Measurements from ENCODE around the gene IFT27. TPM values are rescaled to one million over a fixed set of nuclear protein-coding genes. Genes with fewer than 3 reads are reported as not detected.

Gene IFT27
- total and polyA plus RNA-seq, 2 experiments from 2014 or later, result 28.5 to 63.5 TPM

- no peaks in the 10 kb centered on the region for H3F3A ChIP-seq (replicated peaks; ENCODE audit: low read depth)
- Mint-ChIP-seq H3K4me1 (peaks cover 16% of the 10 kb centered on the region), H3K4me3 (no peak overlapping the region), H3K27me3 (ENCODE audit: insufficient read depth, low read depth, poor library complexity) (peaks cover 8% of the 10 kb centered on the region), H3K36me3 (ENCODE audit: low read depth) (peaks cover 21% of the 10 kb centered on the region), H3K27ac (no peak overlapping the region), H3K9me3 (no peaks in the 10 kb centered on the region)
- no peak for ATAC-seq
- H3K9me2 ChIP-seq (ENCODE audit: insufficient read depth), result no peaks in the 10 kb centered on the region
- TF ChIP-seq, protein P1, sequence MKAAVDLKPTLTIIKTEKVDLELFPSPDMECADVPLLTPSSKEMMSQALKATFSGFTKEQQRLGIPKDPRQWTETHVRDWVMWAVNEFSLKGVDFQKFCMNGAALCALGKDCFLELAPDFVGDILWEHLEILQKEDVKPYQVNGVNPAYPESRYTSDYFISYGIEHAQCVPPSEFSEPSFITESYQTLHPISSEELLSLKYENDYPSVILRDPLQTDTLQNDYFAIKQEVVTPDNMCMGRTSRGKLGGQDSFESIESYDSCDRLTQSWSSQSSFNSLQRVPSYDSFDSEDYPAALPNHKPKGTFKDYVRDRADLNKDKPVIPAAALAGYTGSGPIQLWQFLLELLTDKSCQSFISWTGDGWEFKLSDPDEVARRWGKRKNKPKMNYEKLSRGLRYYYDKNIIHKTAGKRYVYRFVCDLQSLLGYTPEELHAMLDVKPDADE (IDR thresholded peaks at IDR 0.05), result no peak
- no peak for TF ChIP-seq REST (IDR thresholded peaks at IDR 0.05; ENCODE audit: unreplicated experiment)
- no peak for TF ChIP-seq EZH2phosphoT487 (IDR thresholded peaks at IDR 0.05; ENCODE audit: unreplicated experiment)
- no peak for TF ChIP-seq JUNB (IDR thresholded peaks at IDR 0.05; ENCODE audit: unreplicated experiment)
- no peak for TF ChIP-seq ZNF331 (CRISPR knock-in tag; IDR thresholded peaks at IDR 0.05; ENCODE audit: low read depth)
- no peak for TF ChIP-seq POLR2AphosphoS5 (IDR thresholded peaks at IDR 0.05; ENCODE audit: low read depth)
- TF ChIP-seq ZNF114 (CRISPR knock-in tag; IDR thresholded peaks at IDR 0.05), result no peak
- TF ChIP-seq, protein P2, sequence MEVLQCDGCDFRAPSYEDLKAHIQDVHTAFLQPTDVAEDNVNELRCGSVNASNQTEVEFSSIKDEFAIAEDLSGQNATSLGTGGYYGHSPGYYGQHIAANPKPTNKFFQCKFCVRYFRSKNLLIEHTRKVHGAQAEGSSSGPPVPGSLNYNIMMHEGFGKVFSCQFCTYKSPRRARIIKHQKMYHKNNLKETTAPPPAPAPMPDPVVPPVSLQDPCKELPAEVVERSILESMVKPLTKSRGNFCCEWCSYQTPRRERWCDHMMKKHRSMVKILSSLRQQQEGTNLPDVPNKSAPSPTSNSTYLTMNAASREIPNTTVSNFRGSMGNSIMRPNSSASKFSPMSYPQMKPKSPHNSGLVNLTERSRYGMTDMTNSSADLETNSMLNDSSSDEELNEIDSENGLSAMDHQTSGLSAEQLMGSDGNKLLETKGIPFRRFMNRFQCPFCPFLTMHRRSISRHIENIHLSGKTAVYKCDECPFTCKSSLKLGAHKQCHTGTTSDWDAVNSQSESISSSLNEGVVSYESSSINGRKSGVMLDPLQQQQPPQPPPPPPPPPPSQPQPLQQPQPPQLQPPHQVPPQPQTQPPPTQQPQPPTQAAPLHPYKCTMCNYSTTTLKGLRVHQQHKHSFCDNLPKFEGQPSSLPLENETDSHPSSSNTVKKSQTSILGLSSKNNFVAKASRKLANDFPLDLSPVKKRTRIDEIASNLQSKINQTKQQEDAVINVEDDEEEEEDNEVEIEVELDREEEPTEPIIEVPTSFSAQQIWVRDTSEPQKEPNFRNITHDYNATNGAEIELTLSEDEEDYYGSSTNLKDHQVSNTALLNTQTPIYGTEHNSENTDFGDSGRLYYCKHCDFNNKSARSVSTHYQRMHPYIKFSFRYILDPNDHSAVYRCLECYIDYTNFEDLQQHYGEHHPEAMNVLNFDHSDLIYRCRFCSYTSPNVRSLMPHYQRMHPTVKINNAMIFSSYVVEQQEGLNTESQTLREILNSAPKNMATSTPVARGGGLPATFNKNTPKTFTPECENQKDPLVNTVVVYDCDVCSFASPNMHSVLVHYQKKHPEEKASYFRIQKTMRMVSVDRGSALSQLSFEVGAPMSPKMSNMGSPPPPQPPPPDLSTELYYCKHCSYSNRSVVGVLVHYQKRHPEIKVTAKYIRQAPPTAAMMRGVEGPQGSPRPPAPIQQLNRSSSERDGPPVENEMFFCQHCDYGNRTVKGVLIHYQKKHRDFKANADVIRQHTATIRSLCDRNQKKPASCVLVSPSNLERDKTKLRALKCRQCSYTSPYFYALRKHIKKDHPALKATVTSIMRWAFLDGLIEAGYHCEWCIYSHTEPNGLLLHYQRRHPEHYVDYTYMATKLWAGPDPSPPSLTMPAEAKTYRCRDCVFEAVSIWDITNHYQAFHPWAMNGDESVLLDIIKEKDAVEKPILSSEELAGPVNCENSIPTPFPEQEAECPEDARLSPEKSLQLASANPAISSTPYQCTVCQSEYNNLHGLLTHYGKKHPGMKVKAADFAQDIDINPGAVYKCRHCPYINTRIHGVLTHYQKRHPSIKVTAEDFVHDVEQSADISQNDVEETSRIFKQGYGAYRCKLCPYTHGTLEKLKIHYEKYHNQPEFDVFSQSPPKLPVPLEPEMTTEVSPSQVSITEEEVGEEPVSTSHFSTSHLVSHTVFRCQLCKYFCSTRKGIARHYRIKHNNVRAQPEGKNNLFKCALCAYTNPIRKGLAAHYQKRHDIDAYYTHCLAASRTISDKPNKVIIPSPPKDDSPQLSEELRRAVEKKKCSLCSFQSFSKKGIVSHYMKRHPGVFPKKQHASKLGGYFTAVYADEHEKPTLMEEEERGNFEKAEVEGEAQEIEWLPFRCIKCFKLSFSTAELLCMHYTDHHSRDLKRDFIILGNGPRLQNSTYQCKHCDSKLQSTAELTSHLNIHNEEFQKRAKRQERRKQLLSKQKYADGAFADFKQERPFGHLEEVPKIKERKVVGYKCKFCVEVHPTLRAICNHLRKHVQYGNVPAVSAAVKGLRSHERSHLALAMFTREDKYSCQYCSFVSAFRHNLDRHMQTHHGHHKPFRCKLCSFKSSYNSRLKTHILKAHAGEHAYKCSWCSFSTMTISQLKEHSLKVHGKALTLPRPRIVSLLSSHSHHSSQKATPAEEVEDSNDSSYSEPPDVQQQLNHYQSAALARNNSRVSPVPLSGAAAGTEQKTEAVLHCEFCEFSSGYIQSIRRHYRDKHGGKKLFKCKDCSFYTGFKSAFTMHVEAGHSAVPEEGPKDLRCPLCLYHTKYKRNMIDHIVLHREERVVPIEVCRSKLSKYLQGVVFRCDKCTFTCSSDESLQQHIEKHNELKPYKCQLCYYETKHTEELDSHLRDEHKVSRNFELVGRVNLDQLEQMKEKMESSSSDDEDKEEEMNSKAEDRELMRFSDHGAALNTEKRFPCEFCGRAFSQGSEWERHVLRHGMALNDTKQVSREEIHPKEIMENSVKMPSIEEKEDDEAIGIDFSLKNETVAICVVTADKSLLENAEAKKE (CRISPR knock-in tag; IDR thresholded peaks at IDR 0.05), result no peak
- TF ChIP-seq STAT1 (IDR thresholded peaks at IDR 0.05; ENCODE audit: unreplicated experiment), result no peak
- no peak for TF ChIP-seq CTCF (conservative IDR thresholded peaks at IDR 0.05; ENCODE audit: low read depth in 2 of 2)
- no peak for TF ChIP-seq CREB1 (CRISPR knock-in tag; IDR thresholded peaks at IDR 0.05; ENCODE audit: low read depth)
- TF ChIP-seq EZH2 (IDR thresholded peaks at IDR 0.05; ENCODE audit: low read depth, unreplicated experiment), result no peak
- TF ChIP-seq NANOG (IDR thresholded peaks at IDR 0.05; ENCODE audit: borderline replicate concordance), result no peak
- no peak overlapping the region for H3K4me3 ChIP-seq
- H3K4me2 ChIP-seq, result no peak overlapping the region
- H3K27ac ChIP-seq (ENCODE audit: low read depth), result no peak overlapping the region
- H4K20me1 ChIP-seq (replicated peaks; ENCODE audit: insufficient read depth), result no peaks in the 10 kb centered on the region; the same call in 1 of the 2 replicates
- no peaks in the 10 kb centered on the region for H3K4me1 ChIP-seq (ENCODE audit: insufficient read depth)
- DNase-seq (ENCODE audit: low spot score), result no peak
- no peak overlapping the region for H2AFZ ChIP-seq
- H3K27me3 ChIP-seq (ENCODE audit: insufficient read depth), result no peaks in the 10 kb centered on the region
- H3K36me3 ChIP-seq (ENCODE audit: insufficient read depth), result no peaks in the 10 kb centered on the region
- no peaks in the 10 kb centered on the region for H3K79me2 ChIP-seq (replicated peaks; ENCODE audit: insufficient read depth)
Observed at GRCh38 chr22:36761553-36762240, 14.2 kb downstream of the IFT27 start.

All from GM23338 (cell line).